Smooth muscle cell (in vitro differentiated cells): ENCODE measurements around the gene CCDC195. TPM values are rescaled to one million over a fixed set of nuclear protein-coding genes. Genes with fewer than 3 reads are reported as not detected.

ENCODE experiments used
- DNase-seq: peaks from one replicate; lab custom pipeline; 2025; ENCODE audit not compliant: unreplicated experiment; lab: John Stamatoyannopoulos, UW
- H2AFZ ChIP-seq: fragments of 200-600 bp; sonication (generic); 2 replicates; pipeline ENCODE4 v1.6.0; 2016; ENCODE audit warnings: antibody characterized with exemption, low read depth, mild to moderate bottlenecking
- H3F3A ChIP-seq: fragments of 200-600 bp; sonication (generic); 2 replicates; pipeline ENCODE4 v1.6.0; 2017; ENCODE audit warnings: antibody characterized with exemption, low read depth
- H3K27ac ChIP-seq: fragments of 200-600 bp; sonication (generic); 2 replicates; pipeline ENCODE4 v1.5.1; 2016; ENCODE audit warnings: low read depth, mild to moderate bottlenecking
- H3K27me3 ChIP-seq: fragments of 200-600 bp; sonication (generic); 2 replicates; pipeline ENCODE4 v1.6.1; 2016; ENCODE audit warnings: low read depth, mild to moderate bottlenecking
- H3K36me3 ChIP-seq: fragments of 200-600 bp; sonication (generic); 2 replicates; pipeline ENCODE4 v1.5.1; 2016; ENCODE audit warnings: low read depth
- H3K4me1 ChIP-seq: fragments of 200-600 bp; sonication (generic); 2 replicates; pipeline ENCODE4 v1.5.1; 2016; ENCODE audit warnings: low read depth
- H3K4me2 ChIP-seq: fragments of 200-600 bp; sonication (generic); 2 replicates; pipeline ENCODE4 v1.6.0; 2016; ENCODE audit warnings: mild to moderate bottlenecking
- H3K4me3 ChIP-seq: fragments of 200-600 bp; sonication (generic); 2 replicates; pipeline ENCODE4 v1.5.1; 2016; ENCODE audit warnings: mild to moderate bottlenecking
- H3K79me2 ChIP-seq: fragments of 200-600 bp; sonication (generic); 2 replicates; pipeline ENCODE4 v1.6.0; 2016; ENCODE audit warnings: low read depth, mild to moderate bottlenecking
- H3K9ac ChIP-seq: fragments of 200-600 bp; sonication (generic); 2 replicates; pipeline ENCODE4 v1.6.0; 2016; ENCODE audit warnings: low read depth
- H3K9me3 ChIP-seq: fragments of 200-600 bp; sonication (generic); replicated peaks from 2 replicates; pipeline ENCODE4 v1.5.1; 2016; ENCODE audit warnings: low read depth
- H4K20me1 ChIP-seq: fragments of 200-600 bp; sonication (generic); 2 replicates; pipeline ENCODE4 v1.6.0; 2016; ENCODE audit warnings: low read depth
- CTCF ChIP-seq: fragments of 200-600 bp; sonication (generic); IDR thresholded peaks from 2 replicates; pipeline ENCODE4 v1.5.1; 2017; ENCODE audit warnings: borderline replicate concordance, mild to moderate bottlenecking, antibody characterized with exemption; ENCODE audit not compliant: insufficient read depth, poor library complexity, severe bottlenecking
- WGBS: methylation state at CpG from one replicate; pipeline ENCODE4 v1.1.7; 2016; ENCODE audit warnings: low lambda C conversion rate; 5-methylcytosine and 5-hydroxymethylcytosine counted together
- polyA plus RNA-seq: library from polyadenylated mRNA; unstranded; fragments of >200 nt; fragmentation: Nextera tagmentation; extraction: Ambion mirVana; gene quantifications from 2 replicates; pipeline ENCODE4 v1.2.1, GENCODE V29; 2016
- total RNA-seq: library from RNA; depleted of rRNA; stranded (reverse); fragments of >200 nt; gene quantifications from 2 replicates; pipeline ENCODE4 v1.2.3, GENCODE V29; 2014

CCDC195 gene
- total and polyA plus RNA-seq, 2 experiments from 2014 or later: not detected

- no peak for TF ChIP-seq CTCF
- no peak overlapping the region for H3K4me3 ChIP-seq
- no peaks in the 10 kb centered on the region for H3K9me3 ChIP-seq
- H3K4me2 ChIP-seq: no peak overlapping the region
- H3K27me3 ChIP-seq: no peaks in the 10 kb centered on the region
- H3K4me1 ChIP-seq: no peaks in the 10 kb centered on the region
- H4K20me1 ChIP-seq: no peaks in the 10 kb centered on the region
- H3K9ac ChIP-seq: no peak overlapping the region
- no peak for DNase-seq
- H2AFZ ChIP-seq: no peak overlapping the region
- H3K36me3 ChIP-seq: no peaks in the 10 kb centered on the region
- 83% methylated on average over 1 of the region's 1 CpG for WGBS
- no peaks in the 10 kb centered on the region for H3K79me2 ChIP-seq
- H3F3A ChIP-seq: no peaks in the 10 kb centered on the region
- no peak overlapping the region for H3K27ac ChIP-seq
Measured at GRCh38 chr2:224753743-224754540, 37.8 kb upstream of the CCDC195 start.

GRCh38 chr2:224751996-224752698 is 36.0 kb upstream of the CCDC195 start:
- no peak for TF ChIP-seq CTCF
- Histone ChIP-seq H3K9ac (no peak overlapping the region), H3K4me3 (no peak overlapping the region), H4K20me1 (no peaks in the 10 kb centered on the region), H3K27me3 (peaks cover 4% of the 10 kb centered on the region), H3K36me3 (no peaks in the 10 kb centered on the region), H3K27ac (no peak overlapping the region), H3K4me2 (no peak overlapping the region), H3K79me2 (no peaks in the 10 kb centered on the region), H2AFZ (no peak overlapping the region), H3F3A (no peaks in the 10 kb centered on the region), H3K4me1 (no peaks in the 10 kb centered on the region), H3K9me3 (no peaks in the 10 kb centered on the region)
- WGBS: 82% methylated on average over 5 of the region's 5 CpGs
- no peak for DNase-seq

GRCh38 chr2:224749136-224749535 is 33.0 kb upstream of the CCDC195 start:
- Histone ChIP-seq H3K4me3 (no peak overlapping the region), H4K20me1 (no peaks in the 10 kb centered on the region), H3K9me3 (no peaks in the 10 kb centered on the region), H3K79me2 (no peaks in the 10 kb centered on the region), H3K4me2 (no peak overlapping the region), H2AFZ (no peak overlapping the region), H3K36me3 (no peaks in the 10 kb centered on the region), H3K27ac (no peak overlapping the region), H3K4me1 (no peaks in the 10 kb centered on the region), H3F3A (no peaks in the 10 kb centered on the region), H3K27me3 (peaks cover 4% of the 10 kb centered on the region), H3K9ac (no peak overlapping the region)
- no peak for TF ChIP-seq CTCF
- 53% methylated on average over 1 of the region's 1 CpG for WGBS
- no peak for DNase-seq

- no peak overlapping the region for H3K4me3 ChIP-seq
- no peaks in the 10 kb centered on the region for H3F3A ChIP-seq
- no peak overlapping the region for H3K27ac ChIP-seq
- peaks cover 4% of the 10 kb centered on the region for H3K27me3 ChIP-seq
- TF ChIP-seq CTCF: no peak
- no peaks in the 10 kb centered on the region for H3K79me2 ChIP-seq
- no peak for DNase-seq
- no peaks in the 10 kb centered on the region for H4K20me1 ChIP-seq
- H3K9me3 ChIP-seq: no peaks in the 10 kb centered on the region
- no peak overlapping the region for H3K4me2 ChIP-seq
- no peaks in the 10 kb centered on the region for H3K36me3 ChIP-seq
- H3K4me1 ChIP-seq: no peaks in the 10 kb centered on the region
- no peak overlapping the region for H2AFZ ChIP-seq
- 94% methylated on average over 4 of the region's 4 CpGs for WGBS
- no peak overlapping the region for H3K9ac ChIP-seq
Measured at GRCh38 chr2:224747765-224748164, 31.6 kb upstream of the CCDC195 start.
